Chondrocyte (in vitro differentiated cells): ENCODE results near the gene ATP9A. TPM values are rescaled to one million over a fixed set of nuclear protein-coding genes. Genes with fewer than 3 reads are reported as not detected.

Experiments
- DNase-seq: peaks from one replicate; pipeline ENCODE4 v3.0.0; 2021; ENCODE audit warnings: mixed read lengths, low spot score
- H3K27ac Mint-ChIP-seq: one replicate; pipeline ENCODE4 v1.8.0; 2021; ENCODE audit warnings: mild to moderate bottlenecking, moderate library complexity, mixed read lengths; ENCODE audit not compliant: unreplicated experiment
- H3K27me3 Mint-ChIP-seq: 2 replicates; pipeline ENCODE4 v1.8.0; 2021; ENCODE audit warnings: low read depth, mixed read lengths
- H3K36me3 Mint-ChIP-seq: 2 replicates; pipeline ENCODE4 v1.8.0; 2021; ENCODE audit warnings: low read depth, mixed read lengths
- H3K4me1 Mint-ChIP-seq: 2 replicates; pipeline ENCODE4 v1.8.0; 2021; ENCODE audit warnings: low read depth, mild to moderate bottlenecking, mixed read lengths
- H3K4me3 Mint-ChIP-seq: one replicate; pipeline ENCODE4 v1.8.0; 2021; ENCODE audit warnings: mild to moderate bottlenecking, moderate library complexity, mixed read lengths; ENCODE audit not compliant: unreplicated experiment
- H3K9me3 Mint-ChIP-seq: 2 replicates; pipeline ENCODE4 v1.8.0; 2021; ENCODE audit warnings: low read depth, mixed read lengths
- CTCF ChIP-seq: fragments of 200-600 bp; sonication (generic); IDR thresholded peaks from 2 replicates; pipeline ENCODE4 v1.5.0; 2021; ENCODE audit warnings: antibody characterized with exemption, mild to moderate bottlenecking, moderate library complexity
- total RNA-seq: library from RNA; stranded (reverse); gene quantifications from 3 replicates; pipeline ENCODE4 v1.2.1, GENCODE V29; 2021

Gene ATP9A
- total RNA-seq, 1 donor from 2014 or later: 43.1 TPM

- peaks cover 13% of the 10 kb centered on the region for H3K36me3 Mint-ChIP-seq
- H3K27me3 Mint-ChIP-seq: no peaks in the 10 kb centered on the region
- H3K4me3 Mint-ChIP-seq: no peak overlapping the region
- no peak for DNase-seq
- no peaks in the 10 kb centered on the region for H3K9me3 Mint-ChIP-seq
- TF ChIP-seq CTCF: peak; percentile 96
- peak overlapping the region; percentile 67 for H3K27ac Mint-ChIP-seq
- H3K4me1 Mint-ChIP-seq: peaks cover 10% of the 10 kb centered on the region
These were observed 173.1 kb downstream of the ATP9A start for GRCh38 chr20:51595058-51595532.

GRCh38 chr20:51594236-51595057 lies 173.7 kb downstream of the ATP9A start:
- Mint-ChIP-seq H3K27me3 (no peaks in the 10 kb centered on the region), H3K36me3 (peaks cover 7% of the 10 kb centered on the region), H3K9me3 (no peaks in the 10 kb centered on the region), H3K4me1 (peaks cover 10% of the 10 kb centered on the region), H3K27ac (peak overlapping the region; percentile 67), H3K4me3 (no peak overlapping the region)
- no peak for DNase-seq
- peak; percentile 32 for TF ChIP-seq CTCF

GRCh38 chr20:51593584-51593983 lies 174.6 kb downstream of the ATP9A start:
- TF ChIP-seq CTCF: no peak
- H3K9me3 Mint-ChIP-seq: no peaks in the 10 kb centered on the region
- peaks cover 2% of the 10 kb centered on the region for H3K36me3 Mint-ChIP-seq
- H3K27me3 Mint-ChIP-seq: no peaks in the 10 kb centered on the region
- H3K4me1 Mint-ChIP-seq: peaks cover 10% of the 10 kb centered on the region
- H3K27ac Mint-ChIP-seq: no peak overlapping the region
- no peak for DNase-seq
- H3K4me3 Mint-ChIP-seq: no peak overlapping the region

- H3K36me3 Mint-ChIP-seq: no peaks in the 10 kb centered on the region
- H3K4me1 Mint-ChIP-seq: peaks cover 10% of the 10 kb centered on the region
- no peak overlapping the region for H3K4me3 Mint-ChIP-seq
- no peak for TF ChIP-seq CTCF
- no peak for DNase-seq
- H3K27me3 Mint-ChIP-seq: no peaks in the 10 kb centered on the region
- H3K27ac Mint-ChIP-seq: no peak overlapping the region
- no peaks in the 10 kb centered on the region for H3K9me3 Mint-ChIP-seq
These were observed 175.6 kb downstream of the ATP9A start for GRCh38 chr20:51592564-51592963.

- H3K4me3 Mint-ChIP-seq: no peak overlapping the region
- no peaks in the 10 kb centered on the region for H3K27me3 Mint-ChIP-seq
- TF ChIP-seq CTCF: no peak
- DNase-seq: no peak
- H3K9me3 Mint-ChIP-seq: no peaks in the 10 kb centered on the region
- H3K36me3 Mint-ChIP-seq: no peaks in the 10 kb centered on the region
- peaks cover 10% of the 10 kb centered on the region for H3K4me1 Mint-ChIP-seq
- no peak overlapping the region for H3K27ac Mint-ChIP-seq
These were observed 176.3 kb downstream of the ATP9A start for GRCh38 chr20:51591871-51592270.
